H1 (cell line): Measurements from ENCODE around the gene GPR161. TPM values are rescaled to one million over a fixed set of nuclear protein-coding genes. Genes with fewer than 3 reads are reported as not detected.

Source experiments
- SUZ12 ChIP-seq: fragments of 200-600 bp; sonication (generic); IDR thresholded peaks from 2 replicates; pipeline ENCODE4 v1.6.1; 2012; ENCODE audit warnings: mild to moderate bottlenecking, inconsistent platforms, low read length, moderate library complexity, mixed read lengths
- polyA plus RNA-seq, 7 experiments: library from polyadenylated mRNA; depleted of rRNA in 3 of 7; stranded (reverse) in 5 of 7; unstranded in 2 of 7; fragments of >200 nt in 5 of 7; fragments of 200-250 nt in 2 of 7; gene quantifications; 1 replicate in 5 of 7; 2 replicates in 1 of 7; 4 replicates in 1 of 7; pipeline versions ENCODE4 v1.2.1 to v1.2.3, GENCODE V29; 2011 to 2013; ENCODE audit warnings: missing spikeins in 2 of 7, mixed read lengths in 2 of 7
- total RNA-seq: library from RNA; stranded (reverse); fragmentation: NEBNext Ultra II Directional; extraction: Animal tissue kit (Norgen Biotek cat#: 25700); gene quantifications from 2 replicates; pipeline ENCODE4 v1.2.1, GENCODE V29; 2021

GPR161 gene
- total and polyA plus RNA-seq, 2 of the 8 experiments (the other 6 are each of a cell fraction or from before 2014, with no cell fraction given), result 13.7 to 16.8 TPM

DNA sequence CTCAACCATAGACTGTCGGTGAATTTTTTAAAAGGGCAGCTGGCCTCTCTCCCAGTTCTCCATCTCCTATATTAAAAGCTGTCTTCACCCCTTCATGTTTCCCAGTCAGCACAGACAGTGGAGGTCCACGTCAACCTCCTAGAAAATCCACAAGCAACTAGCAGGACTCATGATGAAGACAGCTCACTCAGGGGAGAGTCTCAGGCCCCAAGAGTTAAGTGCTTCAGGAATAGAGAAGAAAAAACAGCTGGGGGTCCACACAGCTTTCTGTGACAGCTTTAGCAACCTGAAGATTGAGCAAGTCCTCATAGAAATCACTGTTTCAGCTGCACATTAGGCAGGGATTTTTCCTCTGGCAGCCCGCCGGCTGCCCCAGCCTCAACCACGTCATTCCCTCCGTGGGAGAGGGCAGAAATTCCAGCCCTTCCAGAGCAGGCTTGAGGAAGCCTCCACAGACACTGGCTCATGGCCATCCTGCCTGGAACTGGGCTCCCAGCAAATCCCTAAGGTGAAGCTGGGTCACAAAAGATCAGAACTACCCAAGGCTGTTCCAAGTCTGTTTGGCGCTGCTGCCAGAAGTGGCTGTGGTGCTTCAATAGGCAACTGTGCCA, 15.2 kb downstream of the GPR161 start (continued):
- no peak for TF ChIP-seq SUZ12
